HG03135 (cell line): ENCODE measurements around the gene FBLN5.

Experiments
- ATAC-seq: cut with Tn5 transposase; IDR thresholded peaks from one replicate; pipeline ENCODE4 v1.9.1; 2021; ENCODE audit warnings: mild to moderate bottlenecking, moderate library complexity; ENCODE audit not compliant: unreplicated experiment

Gene FBLN5

DNA sequence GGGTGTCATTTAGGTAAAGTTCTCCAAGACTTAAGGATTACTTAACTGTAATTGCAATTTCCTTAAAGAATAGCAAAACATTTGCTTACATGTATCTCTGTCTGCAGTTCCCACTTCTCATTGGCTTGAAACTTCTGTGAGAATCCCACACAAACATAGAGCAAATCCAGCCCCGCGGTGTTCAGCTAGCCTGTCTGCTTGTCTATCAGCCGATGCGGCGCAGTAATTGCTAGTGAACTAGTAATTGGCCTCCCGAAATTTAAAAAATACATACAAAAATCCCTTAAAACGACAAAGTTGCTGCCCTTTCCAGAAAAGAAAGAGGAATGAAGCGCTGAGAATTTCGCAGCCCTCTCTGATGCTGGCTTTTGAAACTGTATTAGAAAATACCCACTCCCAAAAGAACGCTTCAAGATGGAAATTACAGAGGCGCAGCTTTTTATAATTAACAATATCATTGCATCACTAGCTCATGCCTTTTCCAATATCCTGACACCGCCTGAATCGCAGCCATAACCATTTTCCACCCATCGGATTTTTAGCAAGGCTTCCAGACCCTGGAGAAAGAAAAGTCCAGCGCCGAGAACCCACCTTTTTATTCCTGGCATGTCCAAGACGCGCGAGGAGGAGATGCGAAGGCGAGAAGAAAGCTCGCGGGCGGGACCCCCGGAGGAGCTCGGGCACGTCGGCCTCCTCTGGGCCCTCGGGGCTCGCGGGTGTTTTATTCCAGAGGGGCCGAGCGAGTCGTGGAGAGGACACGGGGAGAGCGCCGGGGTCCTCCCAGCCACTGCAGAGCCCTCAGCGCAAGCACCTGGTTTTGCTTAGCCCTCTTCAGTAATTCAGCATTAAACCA lies 646 bp downstream of the FBLN5 start:
- no peak for ATAC-seq

DNA sequence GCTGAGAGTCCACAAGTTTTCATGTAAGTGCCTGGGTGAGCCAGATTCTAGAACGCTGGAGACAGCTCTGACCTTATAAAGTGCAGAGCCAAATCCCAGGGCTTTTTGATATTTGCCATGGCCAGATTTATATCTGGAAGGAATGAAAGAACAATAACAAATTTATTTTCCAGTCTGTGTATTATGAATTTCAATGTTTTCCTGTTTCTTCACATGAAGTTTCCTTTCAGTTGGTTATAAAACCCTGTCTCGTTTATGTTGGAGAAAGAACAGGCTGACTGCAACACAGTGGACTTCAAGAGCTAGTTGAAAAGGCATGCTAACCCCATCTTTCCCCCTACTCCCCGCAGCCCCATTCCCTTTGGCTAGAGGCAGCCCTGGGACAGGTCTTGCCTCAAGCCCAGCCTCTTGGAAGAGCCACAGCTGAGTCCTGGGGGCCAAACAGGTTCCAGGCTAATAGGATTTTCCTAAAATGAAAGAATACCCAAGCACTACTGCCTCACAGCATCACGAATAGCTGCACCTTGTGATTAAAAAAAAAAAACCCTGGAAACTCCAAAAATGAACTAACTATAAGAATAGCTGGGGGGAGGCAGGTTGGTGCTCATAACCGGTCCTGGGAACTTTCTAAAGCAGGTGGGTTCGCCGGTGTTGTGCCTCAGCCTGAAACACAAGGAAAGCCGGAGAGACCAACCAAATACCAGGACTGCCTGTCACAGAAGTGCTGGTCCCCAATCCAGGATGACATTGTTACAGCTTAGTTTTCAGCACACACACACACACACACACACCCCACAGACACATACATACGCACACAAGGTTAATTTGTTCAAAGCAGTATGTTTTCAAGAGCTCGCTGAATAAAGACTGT lies 1.5 kb downstream of the FBLN5 start:
- ATAC-seq = no peak

DNA sequence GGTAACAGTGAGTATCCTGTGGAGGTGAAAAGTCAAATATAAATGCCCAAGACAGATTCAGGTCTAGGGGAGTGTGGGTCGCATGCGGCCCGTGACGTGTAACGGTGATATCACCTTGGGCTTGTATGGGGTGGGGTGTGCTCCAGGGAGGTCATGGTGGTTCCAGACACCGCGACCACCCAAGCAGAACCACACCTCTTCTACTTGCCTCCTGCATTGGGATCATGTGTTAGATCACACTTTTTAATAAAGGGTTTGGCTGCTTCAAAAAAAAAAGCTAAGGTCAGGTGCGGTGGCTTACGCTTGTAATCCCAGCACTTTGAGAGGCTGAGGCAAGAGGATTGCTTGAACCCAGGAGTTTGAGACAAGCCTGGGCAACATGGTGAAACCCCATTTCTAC lies 4.5 kb downstream of the FBLN5 start:
- ATAC-seq = no peak

DNA sequence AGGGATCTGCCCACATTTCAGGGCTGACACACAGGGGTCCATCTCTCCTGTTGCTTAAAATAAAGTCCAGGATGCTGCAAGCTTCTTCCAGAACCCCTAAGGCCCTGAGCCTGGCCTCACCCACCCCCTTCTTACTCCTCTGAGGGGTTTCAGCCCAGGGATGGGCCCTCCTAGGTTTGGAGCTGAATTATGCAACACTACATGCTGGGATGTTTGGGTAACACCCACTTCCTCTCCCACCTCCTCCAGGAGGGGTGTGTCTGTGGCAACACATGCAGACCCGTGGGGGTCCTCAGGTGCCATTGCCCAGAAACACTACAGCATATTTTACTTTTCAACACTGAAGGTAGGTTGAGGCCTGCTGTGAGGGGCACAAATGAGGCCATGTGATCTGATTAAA lies 5.4 kb downstream of the FBLN5 start:
- ATAC-seq = no peak

DNA sequence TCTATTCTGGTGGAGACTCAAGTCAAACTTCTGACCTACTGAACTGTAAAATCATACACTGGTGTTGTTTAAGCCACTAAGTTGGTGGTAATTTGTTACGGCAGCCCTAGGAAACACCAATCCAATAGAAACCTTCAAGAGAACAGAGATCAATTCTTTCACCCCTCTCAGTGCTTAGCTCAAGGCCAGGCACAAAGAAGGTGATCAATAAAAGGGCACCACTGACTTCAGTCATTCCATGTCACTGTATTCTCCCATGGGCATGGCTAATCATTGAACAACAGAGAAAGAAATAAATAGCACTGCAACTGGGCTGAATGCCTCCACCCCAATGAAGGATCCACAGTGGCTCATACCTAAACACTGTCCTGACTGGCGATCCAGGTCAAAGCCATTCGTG lies 7.3 kb downstream of the FBLN5 start:
- ATAC-seq = no peak

DNA sequence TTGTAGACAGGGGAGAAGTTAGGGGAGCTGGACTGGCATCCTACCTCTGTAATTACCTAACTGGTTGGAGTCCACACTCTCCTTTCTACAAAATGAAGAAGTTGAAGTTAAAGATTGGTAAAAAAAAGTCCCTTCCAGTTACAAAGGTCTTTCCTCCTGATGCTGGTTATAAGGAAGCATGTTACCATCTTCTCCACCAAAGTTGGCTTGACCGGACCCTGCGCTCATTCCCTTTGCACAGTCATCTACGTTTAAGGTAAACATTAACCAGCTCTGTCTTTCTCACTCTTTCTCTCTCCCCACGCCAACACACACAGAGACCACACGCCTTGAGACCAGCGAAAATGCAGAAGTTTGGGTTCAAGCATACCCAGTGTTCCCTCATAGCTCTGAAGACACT lies 11.9 kb downstream of the FBLN5 start:
- no peak for ATAC-seq

DNA sequence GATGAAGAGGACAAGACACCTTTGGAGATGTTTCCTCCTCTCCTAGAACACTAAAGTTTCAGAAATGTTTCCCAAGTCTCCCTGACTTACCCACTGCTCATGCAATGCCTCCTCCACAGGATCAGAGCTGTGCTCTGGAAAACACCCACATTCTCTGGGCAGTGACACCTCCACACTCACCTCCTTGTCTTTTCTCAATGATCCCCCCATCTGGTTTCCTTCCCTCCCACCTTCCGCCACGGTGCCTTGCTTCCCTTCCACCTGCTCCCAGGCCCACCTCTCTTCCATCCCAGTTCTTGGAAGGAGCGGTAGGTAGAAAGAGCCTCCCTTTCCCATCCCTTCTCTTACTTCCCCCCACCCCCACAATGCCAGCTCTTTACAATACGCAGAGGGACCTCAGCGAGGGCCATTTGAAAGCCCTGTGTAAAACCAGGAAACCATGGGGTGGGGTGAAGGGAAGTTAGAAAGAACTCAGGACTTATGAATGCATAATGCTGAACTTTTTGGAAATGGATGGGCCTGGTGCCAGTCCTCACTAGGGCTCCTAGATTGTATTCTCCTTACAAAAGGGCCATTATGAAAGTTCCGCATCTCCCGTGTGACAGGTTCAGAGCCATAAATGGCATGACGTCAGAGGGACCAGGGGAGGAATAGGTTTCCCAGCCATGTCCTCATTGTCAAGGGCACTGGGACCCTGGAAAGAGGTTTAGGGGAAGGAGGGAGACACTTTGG lies 12.8 kb downstream of the FBLN5 start:
- ATAC-seq = no peak

DNA sequence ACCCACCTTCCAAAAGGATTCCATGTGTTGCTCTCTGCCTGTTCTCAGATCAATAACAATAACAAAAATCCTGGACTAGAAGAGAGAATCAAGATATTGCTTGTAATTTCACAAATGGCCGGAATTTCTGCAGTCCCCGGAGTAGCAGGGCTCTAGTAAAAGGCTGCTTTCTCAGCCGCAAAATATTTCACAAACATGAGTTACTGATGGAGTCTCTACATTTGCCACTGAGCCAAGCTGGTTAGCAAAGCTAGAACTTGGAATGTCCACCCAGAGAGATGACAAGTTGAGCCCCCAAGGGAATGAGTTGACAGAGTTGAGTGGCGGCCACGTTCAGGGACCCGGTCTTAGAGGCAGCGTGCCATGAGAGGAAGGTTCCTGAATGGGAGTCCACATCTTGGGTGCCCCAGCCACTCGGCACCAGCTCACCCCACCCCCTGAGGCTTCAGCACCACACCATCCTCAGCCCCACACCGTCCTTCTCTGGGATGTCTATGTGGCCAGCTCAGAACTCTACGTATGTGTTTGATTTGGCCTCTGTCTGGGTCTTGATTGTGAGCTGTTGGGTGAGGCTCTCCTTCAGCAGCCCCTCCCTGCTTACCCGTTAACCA lies 15.9 kb downstream of the FBLN5 start:
- no peak for ATAC-seq

DNA sequence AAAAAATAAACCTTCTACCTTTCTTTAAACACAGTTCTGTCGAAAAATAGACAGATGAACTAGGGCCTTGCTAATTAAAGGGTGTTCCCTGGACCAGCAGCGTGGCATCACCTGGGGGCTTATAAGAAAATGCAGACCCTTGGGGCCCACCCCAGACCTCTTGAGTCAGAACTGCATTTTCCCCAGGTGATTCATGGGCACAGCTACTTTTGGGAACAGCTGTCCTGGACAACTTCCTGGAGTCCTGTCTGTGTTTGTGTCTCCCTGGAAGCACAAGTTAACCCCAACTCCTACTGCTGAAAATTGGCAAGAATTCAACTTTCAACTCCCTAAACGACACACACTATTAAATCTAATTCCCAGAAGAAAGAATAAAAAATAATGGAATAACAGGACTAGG lies 17.8 kb downstream of the FBLN5 start:
- ATAC-seq = no peak

DNA sequence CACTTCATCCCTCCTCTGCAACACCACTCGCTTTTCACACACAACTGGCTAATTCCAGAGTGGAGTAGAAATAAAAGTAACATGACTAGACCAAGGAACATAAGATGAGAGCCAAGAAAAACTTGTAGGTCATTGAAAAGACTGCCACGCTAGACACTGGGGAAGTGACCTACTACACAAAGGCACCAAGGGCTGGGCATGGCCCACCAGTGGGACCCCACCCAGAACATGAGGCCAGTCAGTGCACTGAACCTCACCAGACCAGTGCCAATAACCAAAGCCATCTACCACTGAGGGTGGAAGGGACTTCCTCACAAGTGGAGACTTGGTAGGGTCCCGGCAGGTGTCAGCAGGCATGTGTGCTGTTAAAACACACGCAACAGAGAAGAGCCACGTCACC lies 19.7 kb downstream of the FBLN5 start:
- ATAC-seq = no peak

DNA sequence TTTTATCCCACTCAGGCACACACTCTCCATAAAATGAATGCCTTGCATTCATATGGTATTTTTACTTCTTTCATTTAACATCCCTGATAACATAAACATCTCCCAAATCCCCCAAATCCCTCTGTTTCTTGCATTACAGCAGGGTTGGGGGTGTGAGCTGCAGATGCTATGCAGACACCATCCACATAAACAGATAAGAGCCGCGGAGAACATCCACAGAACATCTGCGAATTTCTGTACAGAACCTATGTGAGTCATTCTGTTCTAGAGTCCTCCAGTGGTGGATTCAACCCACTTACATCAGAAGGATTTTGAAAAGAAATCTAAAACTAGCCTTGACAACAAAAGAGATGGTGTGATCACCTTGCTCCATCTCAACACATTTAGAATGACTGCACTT lies 20.3 kb downstream of the FBLN5 start:
- ATAC-seq = no peak

DNA sequence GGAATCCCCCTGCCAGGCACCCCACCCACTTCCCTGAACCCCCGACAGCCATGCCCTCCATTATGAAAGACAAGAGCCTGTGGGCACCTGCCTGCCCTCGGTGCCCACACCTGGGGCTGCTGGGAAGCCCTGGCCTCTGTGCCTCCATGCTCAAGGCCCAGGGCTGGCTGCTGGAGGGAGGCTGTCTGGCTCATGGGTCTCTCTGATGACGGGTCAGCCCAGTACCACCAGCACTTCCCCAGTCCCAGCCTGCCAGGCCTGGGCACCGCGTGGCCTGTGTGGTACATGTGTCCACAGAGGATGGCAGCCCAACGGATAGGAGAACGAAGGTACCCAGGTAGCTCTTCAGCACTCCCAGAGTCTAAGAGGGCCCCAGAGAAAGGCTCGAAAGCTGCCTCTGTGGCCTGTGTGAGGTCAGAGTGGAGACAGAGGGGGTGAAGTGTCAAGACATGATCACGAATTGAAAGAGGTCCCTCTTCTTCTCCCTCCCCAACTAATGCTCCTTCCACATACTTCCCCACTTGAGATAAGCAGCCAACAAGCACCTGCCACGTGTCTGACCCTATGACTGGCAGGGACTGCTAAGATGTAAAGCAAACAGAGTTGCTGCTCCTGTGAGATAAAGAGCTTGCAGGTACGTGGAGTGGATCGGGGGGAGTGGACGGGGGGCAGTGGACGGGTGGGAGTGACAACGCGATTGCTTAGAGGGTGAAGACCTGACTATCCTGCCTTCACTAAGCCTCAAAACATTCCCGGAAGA lies 21.2 kb downstream of the FBLN5 start:
- no peak for ATAC-seq

DNA sequence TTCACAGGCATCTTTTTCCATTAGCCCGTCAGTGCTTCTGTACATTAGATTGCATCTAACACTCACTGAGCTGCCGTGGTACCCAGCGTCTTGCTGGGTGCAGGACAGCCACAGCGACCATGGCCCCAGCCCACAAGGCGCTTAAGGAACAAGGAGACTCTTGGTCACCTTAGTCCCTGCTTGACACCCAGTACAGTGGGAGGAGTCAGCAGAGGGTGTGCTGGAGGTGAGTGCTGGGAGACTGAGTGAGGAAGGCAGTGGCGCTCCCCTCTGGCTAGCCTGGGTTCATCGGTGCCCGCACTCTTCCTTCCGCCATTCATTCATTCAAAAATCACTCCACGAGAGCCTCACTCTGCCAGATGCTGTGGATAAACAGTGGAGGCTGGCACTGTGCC lies 21.8 kb downstream of the FBLN5 start:
- no peak for ATAC-seq

DNA sequence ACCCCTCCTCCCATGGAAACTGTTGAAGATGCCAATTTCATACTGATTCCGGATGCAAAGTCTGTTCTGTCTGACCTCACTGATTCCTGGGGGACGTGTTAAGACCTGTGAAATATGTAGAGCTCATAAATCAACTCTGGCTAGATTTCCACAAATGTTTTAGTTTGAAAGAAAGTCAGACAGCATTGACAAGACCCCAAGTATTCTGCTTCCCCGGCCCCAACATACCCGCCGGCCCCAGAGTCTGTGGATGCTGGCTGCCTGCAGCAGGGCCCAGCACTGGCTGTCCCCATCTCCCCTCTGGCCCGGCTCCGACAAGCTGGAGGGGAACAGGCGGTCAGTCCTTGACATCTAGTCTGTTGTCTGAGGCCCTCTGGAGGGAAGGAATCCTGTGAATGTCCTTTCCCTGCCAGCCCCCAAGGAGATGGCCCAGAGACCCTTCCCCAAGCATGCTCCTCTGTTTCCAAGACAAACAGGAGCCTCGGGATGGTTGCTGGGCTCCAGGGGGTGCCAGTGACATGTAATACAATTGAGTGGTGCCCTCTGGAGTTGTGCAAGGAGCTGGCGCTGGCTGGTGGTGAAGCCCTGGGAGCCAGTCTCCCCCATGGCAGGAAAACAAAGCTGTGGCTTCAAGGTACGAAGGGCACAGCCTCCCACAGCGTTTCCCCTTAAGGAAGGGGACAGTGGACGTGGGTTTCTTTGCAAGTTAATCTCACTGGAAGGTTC lies 22.3 kb downstream of the FBLN5 start:
- no peak for ATAC-seq

DNA sequence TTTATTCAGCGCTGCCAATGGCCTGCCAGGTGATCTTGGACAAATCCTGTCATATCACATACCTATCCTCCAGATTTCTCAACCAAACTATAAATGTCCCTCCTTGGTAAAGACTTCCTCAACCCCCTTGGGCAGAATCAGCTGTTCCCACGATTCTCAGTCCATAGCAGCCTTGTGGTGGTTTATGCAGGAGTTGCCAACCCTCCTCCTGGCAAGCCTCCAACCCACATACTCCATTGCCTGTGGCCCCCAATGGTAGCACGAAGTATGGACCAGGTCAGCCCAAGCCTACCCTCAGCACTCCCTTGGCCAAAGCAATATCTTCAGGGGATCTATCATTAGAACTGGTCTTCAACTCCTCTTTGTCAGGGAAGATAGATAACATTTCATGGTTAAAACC lies 27.0 kb downstream of the FBLN5 start:
- no peak for ATAC-seq

DNA sequence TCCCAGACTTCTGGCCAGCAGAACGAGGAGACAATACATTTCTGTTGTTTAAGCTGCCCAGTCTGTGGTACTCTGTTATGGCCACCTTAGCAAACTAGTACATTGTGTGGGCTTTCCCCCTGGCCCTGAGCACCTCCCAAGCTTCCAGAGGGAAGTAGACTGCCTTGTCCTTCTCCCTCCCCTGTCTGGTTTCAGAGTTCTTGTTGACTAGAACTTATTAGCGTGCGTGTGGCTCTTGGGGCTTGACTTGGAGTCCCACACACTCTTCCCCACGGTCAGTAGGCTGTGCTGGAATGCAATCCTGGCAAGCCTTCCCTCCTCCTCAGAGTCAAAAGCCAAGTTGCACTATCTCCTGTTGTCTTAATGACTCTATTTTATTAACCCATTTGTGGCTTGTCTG lies 27.7 kb downstream of the FBLN5 start:
- no peak for ATAC-seq

DNA sequence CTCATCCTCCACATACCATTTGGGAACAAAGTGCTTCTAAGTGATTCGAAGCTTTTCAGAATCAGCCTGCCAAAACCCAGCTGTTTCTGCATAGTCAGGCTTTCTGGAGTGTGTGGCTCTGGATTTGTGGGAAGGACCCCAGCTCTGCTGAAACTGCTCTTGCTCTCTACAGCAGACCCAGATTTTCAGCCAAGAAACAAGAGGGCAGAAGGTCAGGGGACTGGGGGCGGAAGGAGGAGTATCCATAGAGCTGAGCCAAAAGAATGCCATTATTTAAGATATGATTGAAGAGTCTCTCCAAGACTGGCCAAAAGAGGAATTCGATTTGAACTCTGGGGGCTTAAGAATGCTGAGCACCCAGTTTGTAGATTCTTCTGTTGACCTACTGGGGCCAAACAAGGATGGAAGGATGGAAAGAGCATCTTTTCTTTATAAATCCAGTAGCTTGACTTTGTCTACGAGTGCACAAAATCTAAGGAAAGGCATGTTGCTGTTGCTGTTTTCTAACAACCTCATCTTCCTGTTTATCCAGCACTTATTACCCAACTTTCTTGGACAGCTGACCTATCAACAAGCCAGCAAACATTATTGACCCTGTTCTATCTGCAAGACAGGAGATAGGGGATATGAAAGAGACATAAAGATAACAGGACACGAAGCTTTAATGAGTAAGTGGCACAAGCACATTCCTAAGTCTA lies 29.2 kb downstream of the FBLN5 start:
- ATAC-seq = no peak

DNA sequence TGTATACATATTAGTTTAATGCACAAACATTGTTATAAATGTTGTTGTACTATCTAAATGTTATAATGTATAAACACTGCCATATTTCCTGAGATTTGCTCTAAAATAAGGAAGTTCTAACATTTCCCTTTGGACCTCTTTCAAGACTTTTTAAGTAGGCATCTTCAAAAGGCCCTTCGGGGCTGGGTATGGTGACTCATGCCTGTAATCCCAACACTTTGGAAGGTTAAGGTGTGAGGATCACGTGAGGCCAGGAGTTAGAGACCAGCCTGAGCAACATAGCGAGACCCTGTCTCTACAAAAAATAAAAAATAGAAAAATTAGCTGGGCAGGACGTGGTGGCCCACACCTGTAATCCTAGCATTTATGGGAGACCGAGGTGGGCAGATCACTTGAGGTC lies 35.5 kb downstream of the FBLN5 start:
- no peak for ATAC-seq

DNA sequence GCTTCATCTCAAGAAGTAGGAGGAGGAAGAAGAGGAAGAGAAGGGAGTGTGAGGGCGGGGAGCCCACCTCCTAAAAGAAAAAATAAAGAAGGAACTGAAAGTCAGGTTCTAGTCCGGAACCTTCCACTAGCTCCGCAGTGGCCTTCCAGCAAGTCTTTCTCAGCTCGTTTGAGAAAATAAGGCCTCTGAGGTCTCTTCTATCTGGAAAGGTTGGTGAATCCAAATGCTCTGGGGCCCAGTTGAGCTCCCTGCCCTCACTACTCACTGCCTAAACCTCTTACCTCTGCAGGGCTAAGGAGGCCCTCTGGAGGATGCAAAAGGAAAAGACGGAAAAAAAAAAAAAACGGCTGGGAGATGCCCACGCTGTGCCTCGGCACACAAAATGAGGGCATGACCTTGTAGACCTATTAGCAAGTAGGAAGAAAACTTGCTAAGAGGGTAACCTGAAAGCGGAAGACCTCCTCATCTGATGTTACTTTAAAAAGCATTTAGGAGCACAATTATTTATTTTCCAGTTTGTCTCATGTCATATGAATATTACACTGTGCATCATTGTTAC lies 35.9 kb downstream of the FBLN5 start:
- no peak for ATAC-seq
